Measurements from ENCODE around the gene RALY. TPM values are rescaled to one million over a fixed set of nuclear protein-coding genes. Genes with fewer than 3 reads are reported as not detected.

RALY gene
- total RNA-seq, 2 donors from 2014 or later = 136 to 182 TPM

GRCh38 chr20:34124469-34125249 lies 130.9 kb downstream of the RALY start:
- DNase-seq = no peak
- no peak overlapping the region for H3K27ac ChIP-seq (ENCODE audit: low read depth, low read length)
- no peak overlapping the region for H3K4me3 Mint-ChIP-seq
- no peaks in the 10 kb centered on the region for H3K36me3 ChIP-seq (ENCODE audit: control insufficient read depth, insufficient read depth, low read length)
- peaks cover 3% of the 10 kb centered on the region for H3K4me1 Mint-ChIP-seq
- H3K9me3 ChIP-seq (ENCODE audit: control insufficient read depth, low read length) = peaks cover 6% of the 10 kb centered on the region
- WGBS, 2 experiments (ENCODE audit: insufficient coverage in 1 of 2, insufficient read length in 1 of 2) = 83 to 92% methylated on average over 2 of the region's 2 CpGs
- TF ChIP-seq CTCF (conservative IDR thresholded peaks at IDR 0.05) = no peak
- no peaks in the 10 kb centered on the region for H3K27me3 ChIP-seq (ENCODE audit: control insufficient read depth, insufficient read depth, low read length, poor library complexity, severe bottlenecking)
- peaks cover 13% of the 10 kb centered on the region for H3K27me3 Mint-ChIP-seq (ENCODE audit: insufficient read depth)
- no peaks in the 10 kb centered on the region for H3K9me3 Mint-ChIP-seq
- no peak overlapping the region for H3K9ac ChIP-seq (ENCODE audit: extremely low read depth, low read length, poor library complexity, severe bottlenecking)
- no peak overlapping the region for H3K4me3 ChIP-seq (ENCODE audit: low read length)
- peaks cover 3% of the 10 kb centered on the region for H3K4me1 ChIP-seq (ENCODE audit: control insufficient read depth, insufficient read depth, low read length)
- no peak overlapping the region for H3K27ac Mint-ChIP-seq
- no peaks in the 10 kb centered on the region for H3K36me3 Mint-ChIP-seq (ENCODE audit: low read depth)

GRCh38 chr20:34127792-34128191 lies 134.1 kb downstream of the RALY start:
- H3K27ac ChIP-seq (ENCODE audit: low read depth, low read length) = no peak overlapping the region
- H3K27me3 ChIP-seq (ENCODE audit: control insufficient read depth, insufficient read depth, low read length, poor library complexity, severe bottlenecking) = no peaks in the 10 kb centered on the region
- no peak overlapping the region for H3K4me3 ChIP-seq (ENCODE audit: low read length)
- WGBS, 2 experiments (ENCODE audit: insufficient coverage in 1 of 2, insufficient read length in 1 of 2) = 95 to 98% methylated on average over 7 to 10 of the region's 10 CpGs
- H3K36me3 ChIP-seq (ENCODE audit: control insufficient read depth, insufficient read depth, low read length) = no peaks in the 10 kb centered on the region
- Mint-ChIP-seq H3K27me3 (ENCODE audit: insufficient read depth) (peaks cover 15% of the 10 kb centered on the region), H3K4me3 (no peak overlapping the region), H3K27ac (no peak overlapping the region), H3K4me1 (peaks cover 3% of the 10 kb centered on the region), H3K36me3 (ENCODE audit: low read depth) (peaks cover 1% of the 10 kb centered on the region), H3K9me3 (peaks cover 14% of the 10 kb centered on the region)
- H3K4me1 ChIP-seq (ENCODE audit: control insufficient read depth, insufficient read depth, low read length) = peaks cover 3% of the 10 kb centered on the region
- no peak overlapping the region for H3K9ac ChIP-seq (ENCODE audit: extremely low read depth, low read length, poor library complexity, severe bottlenecking)
- DNase-seq = no peak
- peaks cover 6% of the 10 kb centered on the region for H3K9me3 ChIP-seq (ENCODE audit: control insufficient read depth, low read length)
- TF ChIP-seq CTCF (conservative IDR thresholded peaks at IDR 0.05) = no peak

GRCh38 chr20:34129518-34130162 lies 135.9 kb downstream of the RALY start:
- H3K27ac ChIP-seq (ENCODE audit: low read depth, low read length) = no peak overlapping the region
- H3K36me3 ChIP-seq (ENCODE audit: control insufficient read depth, insufficient read depth, low read length) = no peaks in the 10 kb centered on the region
- no peaks in the 10 kb centered on the region for H3K27me3 ChIP-seq (ENCODE audit: control insufficient read depth, insufficient read depth, low read length, poor library complexity, severe bottlenecking)
- H3K4me1 ChIP-seq (ENCODE audit: control insufficient read depth, insufficient read depth, low read length) = peaks cover 2% of the 10 kb centered on the region
- Mint-ChIP-seq H3K27me3 (ENCODE audit: insufficient read depth) (peaks cover 15% of the 10 kb centered on the region), H3K9me3 (peaks cover 18% of the 10 kb centered on the region), H3K27ac (no peak overlapping the region), H3K4me1 (peaks cover 9% of the 10 kb centered on the region), H3K36me3 (ENCODE audit: low read depth) (peaks cover 5% of the 10 kb centered on the region), H3K4me3 (no peak overlapping the region)
- peak; percentile 97 for TF ChIP-seq CTCF (conservative IDR thresholded peaks at IDR 0.05)
- H3K9ac ChIP-seq (ENCODE audit: extremely low read depth, low read length, poor library complexity, severe bottlenecking) = no peak overlapping the region
- 19 to 33% methylated on average over 1 to 10 of the region's 10 CpGs for WGBS, 2 experiments (ENCODE audit: insufficient coverage in 1 of 2, insufficient read length in 1 of 2)
- H3K4me3 ChIP-seq (ENCODE audit: low read length) = no peak overlapping the region
- peaks cover 6% of the 10 kb centered on the region for H3K9me3 ChIP-seq (ENCODE audit: control insufficient read depth, low read length)
- peak; percentile 79 for DNase-seq

All from endodermal cell (in vitro differentiated cells).